Uterus (tissue), 2 donors: ENCODE results near the gene FMNL1.

Source experiments
- POLR2A ChIP-seq, 2 donors: fragments of 450-650 bp; IDR thresholded peaks; one replicate each; pipeline ENCODE4 v1.6.1; 2016; ENCODE audit warnings: antibody characterized with exemption in 2 of 2, mild to moderate bottlenecking in 1 of 2, moderate library complexity in 1 of 2
- TF ChIP-seq, protein P1 (sequence below), 4 experiments: fragments of 200-600 bp in 2 of 4; fragments of 450-650 bp in 2 of 4; sonication (generic) in 2 of 4; IDR thresholded peaks; one replicate each; pipeline ENCODE4 v1.5.1; 2016 to 2019; ENCODE audit warnings: antibody characterized with exemption in 4 of 4, mild to moderate bottlenecking in 2 of 4, moderate library complexity in 1 of 4

DNA sequence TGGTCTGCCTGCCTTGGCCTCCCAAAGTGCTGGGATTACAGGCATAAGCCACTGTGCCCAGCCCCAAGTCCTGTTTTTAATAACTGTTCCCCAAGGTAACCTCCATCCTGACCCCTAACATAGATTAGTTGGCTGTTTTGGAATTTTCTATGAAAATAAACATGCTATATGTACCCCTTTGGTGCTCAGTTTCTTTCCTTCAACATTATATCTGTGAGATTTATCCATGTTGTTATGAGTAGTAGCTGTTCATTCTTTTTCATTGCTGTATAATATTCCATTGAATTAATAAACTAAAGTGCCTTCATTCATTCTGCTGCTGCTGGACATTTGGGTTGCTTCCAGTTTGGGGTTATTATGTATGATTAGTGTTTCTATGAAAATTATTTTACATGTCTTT, 26.3 kb upstream of the FMNL1 start:
- TF ChIP-seq, protein P1, sequence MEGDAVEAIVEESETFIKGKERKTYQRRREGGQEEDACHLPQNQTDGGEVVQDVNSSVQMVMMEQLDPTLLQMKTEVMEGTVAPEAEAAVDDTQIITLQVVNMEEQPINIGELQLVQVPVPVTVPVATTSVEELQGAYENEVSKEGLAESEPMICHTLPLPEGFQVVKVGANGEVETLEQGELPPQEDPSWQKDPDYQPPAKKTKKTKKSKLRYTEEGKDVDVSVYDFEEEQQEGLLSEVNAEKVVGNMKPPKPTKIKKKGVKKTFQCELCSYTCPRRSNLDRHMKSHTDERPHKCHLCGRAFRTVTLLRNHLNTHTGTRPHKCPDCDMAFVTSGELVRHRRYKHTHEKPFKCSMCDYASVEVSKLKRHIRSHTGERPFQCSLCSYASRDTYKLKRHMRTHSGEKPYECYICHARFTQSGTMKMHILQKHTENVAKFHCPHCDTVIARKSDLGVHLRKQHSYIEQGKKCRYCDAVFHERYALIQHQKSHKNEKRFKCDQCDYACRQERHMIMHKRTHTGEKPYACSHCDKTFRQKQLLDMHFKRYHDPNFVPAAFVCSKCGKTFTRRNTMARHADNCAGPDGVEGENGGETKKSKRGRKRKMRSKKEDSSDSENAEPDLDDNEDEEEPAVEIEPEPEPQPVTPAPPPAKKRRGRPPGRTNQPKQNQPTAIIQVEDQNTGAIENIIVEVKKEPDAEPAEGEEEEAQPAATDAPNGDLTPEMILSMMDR (IDR thresholded peaks at IDR 0.05), result no peak
- no peak for TF ChIP-seq POLR2A (IDR thresholded peaks at IDR 0.05)
